HepG2 (cell line): Measurements from ENCODE around the gene BAHD1. TPM values are rescaled to one million over a fixed set of nuclear protein-coding genes. Genes with fewer than 3 reads are reported as not detected.

Source experiments
- ATAC-seq: fragments of 200-7000 bp; cut with Tn5 transposase; 3 replicates; pipeline ENCODE4 v1.9.1; 2020; ENCODE audit warnings: mild to moderate bottlenecking, moderate library complexity
- BruUV-seq: library from RNA; stranded (reverse); fragments of 400-500 nt; replicated peaks from 2 replicates; lab custom pipeline; 2021; lab: Mats Ljungman, UMichigan
- CTCF ChIA-PET: fragments of 300-600 bp; formaldehyde crosslinking; extraction: SDS; loops from one replicate; lab custom pipeline; 2021; ENCODE audit warnings: low total read pairs, inconsistent platforms, low intra/inter-chr PET ratio; lab: Yijun Ruan, JAX
- POLR2A ChIA-PET: fragments of 350-600 bp; sonication (Branson Sonifier 250); formaldehyde crosslinking; loops from one replicate; lab custom pipeline; 2020; ENCODE audit warnings: antibody characterized with exemption, inconsistent platforms; lab: Yijun Ruan, JAX
- DNase-seq: peaks from one replicate; pipeline ENCODE4 v3.0.0-alpha.2; 2015; ENCODE audit warnings: low spot score
- FAIRE-seq: peaks from 3 replicates; lab custom pipeline; 2011; peaks lifted over from hg19 to GRCh38; lab: Jason Lieb, UNC
- H2AFZ ChIP-seq: one replicate; pipeline ENCODE4 v1.6.1; 2011; ENCODE audit warnings: low read length, inconsistent platforms
- H3K27ac ChIP-seq: fragments of 300-600 bp; 3 replicates; pipeline ENCODE4 v1.8.0; 2011; ENCODE audit warnings: mixed run types, mild to moderate bottlenecking, mixed read lengths, low read length, inconsistent platforms; ENCODE audit not compliant: insufficient read depth; ENCODE audit errors: extremely low read length
- H3K27me3 ChIP-seq, 2 experiments: fragments of 200-600 bp in 1 of 2; 2 replicates in 1 of 2; 3 replicates in 1 of 2; pipeline versions ENCODE4 v1.6.0 to v1.8.0; 2011; ENCODE audit warnings: low read length in 2 of 2, mild to moderate bottlenecking in 2 of 2, moderate library complexity in 2 of 2, inconsistent platforms in 1 of 2; ENCODE audit not compliant: insufficient read depth in 2 of 2, control insufficient read depth in 1 of 2
- H3K36me3 ChIP-seq, 2 experiments: fragments of 200-600 bp in 1 of 2; replicated peaks in 1 of 2; 2 replicates in 1 of 2; 3 replicates in 1 of 2; pipeline versions ENCODE4 v1.5.1 to v1.8.0; 2011; ENCODE audit warnings: low read length in 2 of 2, inconsistent platforms in 1 of 2; ENCODE audit not compliant: insufficient read depth in 2 of 2, control insufficient read depth in 1 of 2
- H3K4me1 ChIP-seq: 2 replicates; pipeline ENCODE4 v1.5.1; 2012; ENCODE audit warnings: low read length, inconsistent platforms; ENCODE audit not compliant: insufficient read depth
- H3K4me2 ChIP-seq: 2 replicates; pipeline ENCODE4 v1.6.0; 2011; ENCODE audit warnings: low read depth, low read length, inconsistent platforms
- H3K4me3 ChIP-seq, 3 experiments: fragments of 200-600 bp in 1 of 3; sonication (generic), shearing (Covaris generic) in 1 of 3; replicated peaks in 1 of 3; 2 replicates each; pipeline ENCODE4 v1.5.1; 2011 to 2016; ENCODE audit warnings: low read length in 3 of 3, inconsistent platforms in 2 of 3, low read depth in 2 of 3, mild to moderate bottlenecking in 2 of 3, control low read depth in 1 of 3, mixed read lengths in 1 of 3; ENCODE audit not compliant: insufficient read depth in 1 of 3
- H3K79me2 ChIP-seq: one replicate; pipeline ENCODE4 v1.6.1; 2011; ENCODE audit warnings: low read length, inconsistent platforms; ENCODE audit not compliant: insufficient read depth
- H3K9ac ChIP-seq: 2 replicates; pipeline ENCODE4 v1.6.0; 2011; ENCODE audit warnings: mild to moderate bottlenecking, low read depth, low read length, inconsistent platforms; ENCODE audit not compliant: insufficient read depth
- H3K9me3 ChIP-seq: 2 replicates; pipeline ENCODE4 v1.5.1; 2012; ENCODE audit warnings: mild to moderate bottlenecking, low read length
- H4K20me1 ChIP-seq: 2 replicates; pipeline ENCODE4 v1.6.0; 2011; ENCODE audit warnings: inconsistent platforms, mild to moderate bottlenecking, low read length, moderate library complexity; ENCODE audit not compliant: insufficient read depth
- GABPB1 ChIP-seq: IDR thresholded peaks from 2 replicates; pipeline ENCODE4 v1.6.1; 2016; ENCODE audit warnings: mild to moderate bottlenecking, missing genetic modification reagents, moderate library complexity, missing compliant biosample characterization
- IKZF4 ChIP-seq: sonication (generic); formaldehyde crosslinking; IDR thresholded peaks from 2 replicates; pipeline ENCODE4 v1.5.1; 2020; ENCODE audit warnings: borderline replicate concordance, mild to moderate bottlenecking, low read depth, missing genetic modification reagents; ENCODE audit errors: not compliant biosample characterization
- NR3C1 ChIP-seq: sonication (generic); formaldehyde crosslinking; IDR thresholded peaks from 2 replicates; pipeline ENCODE4 v1.4.0; 2020; ENCODE audit warnings: missing genetic modification reagents
- TEAD2 ChIP-seq: sonication (generic); formaldehyde crosslinking; IDR thresholded peaks from 2 replicates; pipeline ENCODE4 v1.9.0; 2021; ENCODE audit warnings: missing genetic modification reagents
- TEAD3 ChIP-seq: optimal IDR thresholded peaks from 2 replicates; pipeline ENCODE3; 2016; ENCODE audit warnings: borderline replicate concordance
- ZFP36L1 ChIP-seq: sonication (generic); formaldehyde crosslinking; IDR thresholded peaks from 2 replicates; pipeline ENCODE4 v1.8.0; 2022; ENCODE audit warnings: mild to moderate bottlenecking, missing genetic modification reagents, moderate library complexity
- ZNF337 ChIP-seq: sonication (generic); formaldehyde crosslinking; IDR thresholded peaks from 2 replicates; pipeline ENCODE4 v1.5.1; 2020; ENCODE audit warnings: missing genetic modification reagents, low read depth, mild to moderate bottlenecking, borderline replicate concordance
- ZNF484 ChIP-seq: sonication (generic); formaldehyde crosslinking; IDR thresholded peaks from 2 replicates; pipeline ENCODE4 v1.5.1; 2020; ENCODE audit warnings: mild to moderate bottlenecking, low read depth, missing genetic modification reagents, borderline replicate concordance
- ZNF501 ChIP-seq: sonication (generic); formaldehyde crosslinking; IDR thresholded peaks from 2 replicates; pipeline ENCODE4 v1.5.1; 2020; ENCODE audit warnings: mild to moderate bottlenecking, moderate library complexity, missing genetic modification reagents
- WGBS: methylation state at CpG from one replicate; pipeline ENCODE4 v1.1.6; 2017; ENCODE audit warnings: low lambda C conversion rate; 5-methylcytosine and 5-hydroxymethylcytosine counted together
- in situ Hi-C: cut with HindIII; loops from 2 replicates; pipeline ENCODE4 v1.10.0; 2017; ENCODE audit warnings: low pct_unique_long_range_greater_than_20kb; ENCODE audit not compliant: extremely low pct_ligation_motif_present
- intact Hi-C: fragments of 100-400 bp; cut with micrococcal nuclease; formaldehyde crosslinking; loops from one replicate; pipeline ENCODE4 v1.10.0; 2022; ENCODE audit not compliant: unreplicated experiment
- polyA plus RNA-seq, 8 experiments: library from polyadenylated mRNA; depleted of rRNA in 3 of 8; stranded (reverse) in 7 of 8; unstranded in 1 of 8; fragments of >200 nt; fragmentation: Illumina TruSeq in 4 of 8; extraction: Trizol in 4 of 8; gene quantifications; 2 replicates each; pipeline versions ENCODE4 v1.2.1 to v1.2.3, GENCODE V29; 2011 to 2016; ENCODE audit warnings: low read depth in 4 of 8, missing spikeins in 1 of 8, mixed read lengths in 1 of 8; ENCODE audit not compliant: insufficient read depth in 1 of 8
- total RNA-seq, 5 experiments: library from RNA; depleted of rRNA; stranded (reverse); fragments of >200 nt; fragmentation: Illumina TruSeq; extraction: Trizol; gene quantifications; 2 replicates each; pipeline ENCODE4 v1.2.3, GENCODE V29; 2016; ENCODE audit warnings: low read depth in 1 of 5
- TF ChIP-seq, protein P1 (sequence below): IDR thresholded peaks from 2 replicates; pipeline ENCODE4 v1.6.1; 2016; ENCODE audit warnings: low read depth, missing genetic modification reagents, missing compliant biosample characterization
- TF ChIP-seq, protein P2 (sequence below): sonication (generic); formaldehyde crosslinking; IDR thresholded peaks from 2 replicates; pipeline ENCODE4 v1.9.0; 2022; ENCODE audit warnings: missing genetic modification reagents, mild to moderate bottlenecking, borderline replicate concordance

BAHD1 gene
- total and polyA plus RNA-seq, 2 of the 13 experiments (the other 11 are each of a cell fraction or from before 2014, with no cell fraction given), result 3.3 to 8.7 TPM

- TF ChIP-seq ZNF501 (CRISPR knock-in tag) (no peak), NR3C1 (CRISPR knock-in tag) (no peak)
- DNase-seq (no peak), ATAC-seq (no peak), FAIRE-seq (no peak)
- Histone ChIP-seq H3K36me3 (peaks cover 4% of the 10 kb centered on the region in 2 experiments; a peak in 4 of 5 replicates), H3K4me3 (no peak overlapping the region), H3K9ac (no peak overlapping the region), H3K4me2 (no peak overlapping the region), H3K27ac (no peak overlapping the region), H3K9me3 (no peaks in the 10 kb centered on the region), H4K20me1 (peaks cover 21% of the 10 kb centered on the region; the same call in 1 of the 2 replicates), H2AFZ (no peak overlapping the region), H3K27me3 (no peaks in the 10 kb centered on the region), H3K79me2 (peaks cover 49% of the 10 kb centered on the region), H3K4me1 (peaks cover 74% of the 10 kb centered on the region)
- 73% methylated on average over 7 of the region's 9 CpGs for WGBS
- CTCF ChIA-PET, result no interaction called here
- no TSS peak for BruUV-seq
- POLR2A ChIA-PET, result no interaction called here
- in situ Hi-C loops, result no loop called here
- intact Hi-C loops, result no loop called here
Measured at GRCh38 chr15:40454904-40455391, 14.2 kb downstream of the BAHD1 start.

GRCh38 chr15:40456299-40456712 is 15.6 kb downstream of the BAHD1 start:
- in situ Hi-C loops (no loop called here), intact Hi-C loops (no loop called here)
- Histone ChIP-seq H3K9ac (no peak overlapping the region), H3K36me3 (peaks cover 7 to 15% of the 10 kb centered on the region in 2 experiments; a peak in 4 of 5 replicates), H3K79me2 (peaks cover 41% of the 10 kb centered on the region), H3K9me3 (no peaks in the 10 kb centered on the region), H4K20me1 (peaks cover 17% of the 10 kb centered on the region; the same call in 1 of the 2 replicates), H2AFZ (no peak overlapping the region), H3K27me3 (no peaks in the 10 kb centered on the region), H3K4me2 (no peak overlapping the region), H3K4me1 (peaks cover 61% of the 10 kb centered on the region), H3K4me3 (no peak overlapping the region), H3K27ac (no peak overlapping the region)
- ChIA-PET CTCF (no interaction called here), POLR2A (no interaction called here)
- WGBS, result 81% methylated on average over 6 of the region's 7 CpGs
- FAIRE-seq (no peak), DNase-seq (no peak), ATAC-seq (no peak)
- BruUV-seq, result no TSS peak
- TF ChIP-seq IKZF4 (CRISPR knock-in tag) (no peak), ZFP36L1 (CRISPR knock-in tag) (no peak), TEAD2 (CRISPR knock-in tag) (no peak), ZNF484 (CRISPR knock-in tag) (no peak), ZNF337 (CRISPR knock-in tag) (no peak), GABPB1 (CRISPR knock-in tag) (no peak), TEAD3 (CRISPR knock-in tag) (no peak)
- TF ChIP-seq, protein P1, sequence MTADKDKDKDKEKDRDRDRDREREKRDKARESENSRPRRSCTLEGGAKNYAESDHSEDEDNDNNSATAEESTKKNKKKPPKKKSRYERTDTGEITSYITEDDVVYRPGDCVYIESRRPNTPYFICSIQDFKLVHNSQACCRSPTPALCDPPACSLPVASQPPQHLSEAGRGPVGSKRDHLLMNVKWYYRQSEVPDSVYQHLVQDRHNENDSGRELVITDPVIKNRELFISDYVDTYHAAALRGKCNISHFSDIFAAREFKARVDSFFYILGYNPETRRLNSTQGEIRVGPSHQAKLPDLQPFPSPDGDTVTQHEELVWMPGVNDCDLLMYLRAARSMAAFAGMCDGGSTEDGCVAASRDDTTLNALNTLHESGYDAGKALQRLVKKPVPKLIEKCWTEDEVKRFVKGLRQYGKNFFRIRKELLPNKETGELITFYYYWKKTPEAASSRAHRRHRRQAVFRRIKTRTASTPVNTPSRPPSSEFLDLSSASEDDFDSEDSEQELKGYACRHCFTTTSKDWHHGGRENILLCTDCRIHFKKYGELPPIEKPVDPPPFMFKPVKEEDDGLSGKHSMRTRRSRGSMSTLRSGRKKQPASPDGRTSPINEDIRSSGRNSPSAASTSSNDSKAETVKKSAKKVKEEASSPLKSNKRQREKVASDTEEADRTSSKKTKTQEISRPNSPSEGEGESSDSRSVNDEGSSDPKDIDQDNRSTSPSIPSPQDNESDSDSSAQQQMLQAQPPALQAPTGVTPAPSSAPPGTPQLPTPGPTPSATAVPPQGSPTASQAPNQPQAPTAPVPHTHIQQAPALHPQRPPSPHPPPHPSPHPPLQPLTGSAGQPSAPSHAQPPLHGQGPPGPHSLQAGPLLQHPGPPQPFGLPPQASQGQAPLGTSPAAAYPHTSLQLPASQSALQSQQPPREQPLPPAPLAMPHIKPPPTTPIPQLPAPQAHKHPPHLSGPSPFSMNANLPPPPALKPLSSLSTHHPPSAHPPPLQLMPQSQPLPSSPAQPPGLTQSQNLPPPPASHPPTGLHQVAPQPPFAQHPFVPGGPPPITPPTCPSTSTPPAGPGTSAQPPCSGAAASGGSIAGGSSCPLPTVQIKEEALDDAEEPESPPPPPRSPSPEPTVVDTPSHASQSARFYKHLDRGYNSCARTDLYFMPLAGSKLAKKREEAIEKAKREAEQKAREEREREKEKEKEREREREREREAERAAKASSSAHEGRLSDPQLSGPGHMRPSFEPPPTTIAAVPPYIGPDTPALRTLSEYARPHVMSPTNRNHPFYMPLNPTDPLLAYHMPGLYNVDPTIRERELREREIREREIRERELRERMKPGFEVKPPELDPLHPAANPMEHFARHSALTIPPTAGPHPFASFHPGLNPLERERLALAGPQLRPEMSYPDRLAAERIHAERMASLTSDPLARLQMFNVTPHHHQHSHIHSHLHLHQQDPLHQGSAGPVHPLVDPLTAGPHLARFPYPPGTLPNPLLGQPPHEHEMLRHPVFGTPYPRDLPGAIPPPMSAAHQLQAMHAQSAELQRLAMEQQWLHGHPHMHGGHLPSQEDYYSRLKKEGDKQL (CRISPR knock-in tag), result no peak
- TF ChIP-seq, protein P2, sequence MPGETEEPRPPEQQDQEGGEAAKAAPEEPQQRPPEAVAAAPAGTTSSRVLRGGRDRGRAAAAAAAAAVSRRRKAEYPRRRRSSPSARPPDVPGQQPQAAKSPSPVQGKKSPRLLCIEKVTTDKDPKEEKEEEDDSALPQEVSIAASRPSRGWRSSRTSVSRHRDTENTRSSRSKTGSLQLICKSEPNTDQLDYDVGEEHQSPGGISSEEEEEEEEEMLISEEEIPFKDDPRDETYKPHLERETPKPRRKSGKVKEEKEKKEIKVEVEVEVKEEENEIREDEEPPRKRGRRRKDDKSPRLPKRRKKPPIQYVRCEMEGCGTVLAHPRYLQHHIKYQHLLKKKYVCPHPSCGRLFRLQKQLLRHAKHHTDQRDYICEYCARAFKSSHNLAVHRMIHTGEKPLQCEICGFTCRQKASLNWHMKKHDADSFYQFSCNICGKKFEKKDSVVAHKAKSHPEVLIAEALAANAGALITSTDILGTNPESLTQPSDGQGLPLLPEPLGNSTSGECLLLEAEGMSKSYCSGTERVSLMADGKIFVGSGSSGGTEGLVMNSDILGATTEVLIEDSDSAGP, result no peak
